GM19240 (cell line): ENCODE data around the gene ACRBP.

Source experiments
- DNase-seq: peaks from one replicate; pipeline ENCODE4 v3.0.0; 2011; ENCODE audit warnings: low spot score; ENCODE audit not compliant: insufficient read length

ACRBP gene

DNA sequence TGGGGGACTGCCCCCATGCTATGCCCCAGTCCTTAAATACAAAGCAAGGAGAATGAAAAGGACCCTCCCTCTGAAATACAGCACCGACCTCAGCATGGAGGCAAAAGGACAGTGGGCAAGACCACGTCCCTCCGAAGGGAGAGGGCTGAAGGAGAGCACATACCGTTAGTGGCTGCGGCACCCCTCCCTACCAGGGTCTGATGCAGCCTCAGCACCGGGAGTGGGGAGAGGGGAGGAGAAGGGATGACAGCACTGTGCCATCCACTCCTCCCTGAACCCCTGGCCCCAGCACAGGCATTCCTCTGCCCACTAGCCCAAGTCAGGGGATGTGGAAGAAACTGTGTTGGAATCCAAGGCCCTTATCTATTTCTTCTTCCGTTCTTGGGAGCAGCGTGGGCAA is 3.6 kb upstream of the ACRBP start:
- no peak for DNase-seq

DNA sequence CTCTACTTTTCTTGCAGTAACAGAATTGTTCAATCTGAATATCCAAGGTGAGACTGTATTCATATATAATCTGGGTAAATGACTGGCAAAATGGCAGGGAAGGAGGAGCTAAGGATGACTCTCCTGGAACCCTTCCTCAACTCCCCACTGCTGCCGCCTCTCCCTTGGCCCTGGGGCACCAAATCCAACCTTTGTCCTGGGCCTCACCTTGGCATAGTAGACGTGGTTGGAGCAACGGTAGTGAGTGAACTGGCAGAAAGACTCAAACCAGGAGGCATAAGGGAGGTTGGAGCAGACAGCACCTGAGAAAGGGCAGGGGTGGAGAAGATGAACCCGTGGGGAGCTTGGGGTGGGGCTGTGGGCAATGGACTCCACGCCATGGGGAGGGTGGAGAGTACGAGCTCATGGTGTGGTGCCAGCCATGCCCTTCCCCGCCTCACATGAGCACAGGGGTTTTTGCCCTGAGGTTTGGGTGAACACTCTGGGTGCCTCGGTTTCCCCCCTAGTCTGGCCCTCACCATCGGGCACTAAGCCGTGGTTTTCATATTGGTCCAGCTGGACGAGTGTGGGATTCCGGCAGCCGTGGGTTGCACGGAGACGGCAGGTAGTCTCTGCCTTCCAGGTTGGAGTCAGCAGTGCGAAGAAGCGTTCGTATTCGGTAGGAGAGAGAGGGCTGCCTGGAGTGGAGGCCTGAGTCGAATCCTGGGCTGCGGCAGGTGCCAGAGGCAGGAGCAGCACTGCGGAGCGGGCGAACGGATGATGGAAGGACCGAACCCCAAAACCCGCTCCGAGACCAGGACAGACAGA is 753 bp downstream of the ACRBP start:
- DNase-seq: no peak

DNA sequence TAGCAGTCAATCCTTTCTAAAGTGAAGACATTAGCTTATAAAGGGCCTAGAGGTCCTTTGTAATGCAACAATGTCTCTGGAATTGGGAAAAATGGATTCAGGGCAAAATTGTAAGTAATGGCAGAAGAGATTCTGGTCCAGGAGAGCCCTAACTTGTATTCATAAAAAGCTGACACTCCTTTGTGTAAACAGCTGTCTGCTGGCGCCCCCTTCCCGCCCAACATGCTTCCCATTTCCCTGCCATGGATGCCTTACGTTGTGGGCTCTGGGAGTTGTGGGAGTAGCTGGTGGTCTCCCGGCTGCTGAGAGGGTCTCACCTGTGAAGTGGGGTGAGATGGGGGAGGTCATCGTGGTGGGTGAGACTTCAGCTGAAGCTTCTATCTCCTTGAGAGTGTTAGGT is 2.3 kb downstream of the ACRBP start:
- no peak for DNase-seq

DNA sequence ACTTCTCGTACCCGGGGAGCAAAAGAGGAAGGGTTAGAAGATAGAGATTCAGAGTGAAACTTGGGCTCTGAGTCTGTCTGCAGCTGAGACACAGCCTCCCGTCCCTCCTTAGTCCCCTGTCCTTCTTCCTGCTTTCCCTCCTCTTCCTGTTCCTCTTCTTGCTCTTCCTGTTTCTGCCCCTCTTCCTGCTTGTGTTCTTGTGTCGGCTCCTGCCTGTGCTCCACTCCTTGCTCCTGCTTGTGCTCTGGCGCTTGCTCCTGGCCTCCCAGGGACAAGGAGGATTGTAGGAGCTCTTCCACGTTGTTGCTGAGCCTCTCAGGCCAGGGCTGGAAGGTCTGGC is 3.0 kb downstream of the ACRBP start:
- no peak for DNase-seq

DNA sequence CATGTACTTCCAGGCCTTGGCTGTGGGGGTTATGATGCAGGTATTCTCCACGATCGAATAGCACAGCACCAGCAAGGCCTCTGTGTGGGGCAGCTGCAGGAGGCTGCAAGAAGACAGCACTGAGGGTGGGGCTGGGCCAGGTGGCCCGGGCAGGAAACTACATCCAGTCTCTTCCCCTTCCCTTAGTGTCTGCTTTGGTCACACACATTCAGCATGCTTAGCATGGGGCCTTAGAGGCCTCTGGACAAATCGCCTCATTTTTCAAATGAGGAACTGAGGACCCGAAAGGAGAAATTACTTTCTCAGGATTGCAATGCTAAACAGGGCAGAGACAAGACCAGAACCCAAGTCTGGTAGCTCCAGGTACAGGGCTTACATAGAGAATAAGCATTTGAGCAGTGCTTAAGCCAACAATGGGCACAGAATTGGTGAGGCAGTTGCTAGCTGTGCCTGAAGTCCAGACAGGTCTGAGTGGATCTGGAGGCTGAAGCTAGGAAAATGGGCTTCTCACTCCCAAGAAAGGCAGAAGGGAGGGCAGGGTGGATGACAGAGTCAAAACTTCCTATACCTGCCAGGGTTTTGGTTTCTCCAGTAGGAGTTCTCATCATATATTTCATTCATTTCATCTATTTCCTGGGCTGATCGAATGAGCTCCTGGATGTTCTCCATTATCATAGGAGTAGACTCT is 3.5 kb downstream of the ACRBP start:
- no peak for DNase-seq

DNA sequence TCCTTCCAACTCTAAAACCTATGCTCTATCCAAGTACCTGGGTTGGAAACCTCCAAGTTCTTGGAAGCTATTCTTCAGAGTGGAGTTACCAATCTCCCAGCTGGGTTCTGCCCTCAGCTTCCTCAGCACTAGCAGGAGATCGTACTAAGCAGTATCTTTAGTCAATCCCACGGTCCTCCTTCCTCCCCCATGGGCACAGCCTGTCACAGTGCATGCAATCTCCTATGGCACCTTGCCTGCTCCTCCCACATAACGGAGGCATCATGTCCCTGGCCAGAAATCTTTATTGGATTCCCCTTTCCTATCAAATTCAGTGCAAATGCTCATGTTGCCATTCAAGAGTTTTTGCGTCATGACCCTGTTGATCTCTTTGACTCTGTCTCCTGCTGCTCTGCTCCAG is 6.1 kb downstream of the ACRBP start:
- DNase-seq: no peak

DNA sequence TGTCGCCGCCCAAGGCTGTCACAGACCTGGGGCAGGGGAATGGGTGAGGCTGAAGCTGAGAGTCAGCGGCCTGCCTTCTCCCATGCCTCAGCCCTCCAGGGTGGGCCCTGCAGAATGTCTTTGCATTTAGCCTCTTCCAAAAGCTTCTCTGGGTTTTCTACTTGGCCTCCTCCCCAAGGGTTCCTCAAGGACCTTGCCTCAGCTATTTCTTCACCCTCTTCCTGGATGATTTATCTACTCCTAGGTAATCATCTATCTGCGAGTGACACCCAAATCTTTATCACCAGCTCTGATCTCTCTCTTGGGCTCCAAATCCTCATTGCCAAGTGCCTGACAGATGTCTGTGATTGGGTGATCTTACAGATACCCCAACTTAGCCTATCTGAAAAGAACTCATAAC is 6.7 kb downstream of the ACRBP start:
- DNase-seq: no peak

DNA sequence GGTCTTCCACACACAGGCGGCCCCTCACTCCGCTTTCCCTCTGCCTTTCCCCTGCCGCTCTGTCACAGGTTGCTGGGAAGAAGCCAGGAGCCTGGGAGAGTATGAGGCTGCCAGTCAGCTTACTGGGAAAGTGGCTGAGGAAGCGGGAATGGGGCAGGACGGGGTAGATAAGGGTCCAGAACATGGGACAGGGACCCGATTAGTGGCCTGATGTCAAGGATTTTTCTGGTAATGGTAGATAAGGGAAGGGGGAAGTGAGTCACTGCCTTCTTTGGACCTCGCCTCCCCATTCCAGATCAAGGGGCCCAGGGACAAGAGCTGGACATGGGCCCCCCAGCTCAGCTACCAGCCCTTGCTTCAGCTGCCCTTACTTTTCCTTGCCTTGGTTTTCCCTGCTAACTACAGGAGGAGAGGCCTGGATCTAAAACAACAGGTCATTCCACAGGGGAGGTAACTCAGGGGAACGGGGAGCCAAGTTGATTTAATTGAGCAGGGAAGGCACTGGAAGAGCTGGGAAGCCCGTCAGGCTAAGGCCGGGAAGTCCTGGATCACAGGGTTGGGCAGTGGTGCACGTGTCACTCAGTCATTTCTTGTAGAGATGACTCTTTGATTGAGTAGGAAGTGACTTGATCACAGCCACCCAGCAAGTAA is 8.0 kb downstream of the ACRBP start:
- no peak for DNase-seq

DNA sequence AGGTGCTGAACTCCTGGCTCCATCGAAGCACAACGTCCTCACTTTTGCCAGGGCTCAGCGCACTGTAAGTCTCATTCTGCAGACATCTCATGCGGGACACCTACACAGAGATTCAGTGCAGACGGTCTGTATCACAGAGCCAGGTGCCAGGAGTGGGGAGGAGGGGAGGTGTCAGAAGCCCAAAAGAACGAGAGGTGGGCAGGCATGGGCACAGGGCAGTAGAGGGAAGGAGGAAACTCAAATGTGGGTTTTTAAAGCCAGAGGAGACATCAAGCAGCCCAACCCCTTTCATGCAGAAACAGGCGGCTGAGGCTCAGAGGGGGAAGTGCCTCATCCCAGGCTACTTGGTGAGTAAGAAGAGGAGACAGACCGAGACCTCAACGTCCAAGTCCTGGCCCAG is 8.9 kb downstream of the ACRBP start:
- no peak for DNase-seq

DNA sequence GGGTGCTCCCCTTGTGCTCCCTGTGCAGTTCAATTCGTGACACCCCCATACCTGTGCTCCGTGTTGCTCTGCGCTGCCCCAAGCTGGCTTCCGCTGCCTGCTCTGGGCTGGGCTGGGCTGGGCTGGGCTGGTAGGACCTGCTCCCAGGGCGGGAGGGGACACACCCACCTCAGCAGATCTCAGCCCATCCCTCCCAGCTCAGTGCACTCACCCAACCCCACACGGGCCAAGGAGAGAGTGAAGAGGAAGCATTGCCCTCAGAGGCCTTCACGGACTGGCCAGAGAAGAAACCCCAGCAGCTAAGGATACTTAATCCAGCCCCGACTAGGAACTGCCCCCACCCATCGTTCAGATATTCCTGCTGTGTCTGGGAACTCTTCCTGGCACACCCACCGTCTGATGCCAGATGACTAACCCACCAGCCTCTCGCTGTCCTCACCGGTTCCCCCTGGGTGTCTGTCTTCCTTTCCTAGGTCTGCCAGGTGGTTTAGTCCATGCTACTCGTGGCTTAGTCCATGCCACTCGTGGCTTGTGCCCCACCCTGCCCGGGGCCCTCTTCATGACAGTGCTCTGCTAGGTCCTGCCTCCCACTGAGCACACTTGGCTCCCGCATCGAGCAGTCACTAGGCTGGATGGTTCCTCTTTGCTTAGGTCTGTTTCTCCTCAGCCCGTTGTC is 11.2 kb downstream of the ACRBP start, which contains the start of gene LPAR5:
LPAR5 (minus strand) TSS at position 104 of the 676 bp plus-strand sequence. CDS start 14,711 bp downstream, outside the sequence.
- DNase-seq: no peak

DNA sequence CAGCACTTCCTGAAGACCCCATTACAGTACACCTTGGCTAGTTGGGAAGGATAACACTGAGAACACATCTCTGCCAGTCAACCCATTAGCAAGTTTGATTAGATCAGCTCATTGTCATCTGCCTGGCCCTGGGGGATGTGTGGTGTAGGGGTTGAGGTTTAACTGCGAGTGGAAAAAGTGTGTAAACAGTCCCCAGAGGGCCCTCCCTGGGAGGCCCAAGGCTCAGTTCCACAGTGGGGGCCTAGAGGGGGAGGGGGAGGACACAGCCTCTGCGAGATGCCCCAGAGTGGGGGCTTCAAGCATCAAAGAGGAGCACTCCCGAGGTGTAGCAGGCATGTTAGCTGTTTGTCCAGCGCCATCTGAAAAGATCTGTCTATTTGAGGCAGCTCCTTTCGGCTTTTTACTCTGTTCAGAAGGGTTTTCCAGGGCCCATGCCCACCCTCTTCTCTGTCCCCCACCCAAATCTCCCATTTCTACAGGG is 11.8 kb downstream of the ACRBP start:
- no peak for DNase-seq

DNA sequence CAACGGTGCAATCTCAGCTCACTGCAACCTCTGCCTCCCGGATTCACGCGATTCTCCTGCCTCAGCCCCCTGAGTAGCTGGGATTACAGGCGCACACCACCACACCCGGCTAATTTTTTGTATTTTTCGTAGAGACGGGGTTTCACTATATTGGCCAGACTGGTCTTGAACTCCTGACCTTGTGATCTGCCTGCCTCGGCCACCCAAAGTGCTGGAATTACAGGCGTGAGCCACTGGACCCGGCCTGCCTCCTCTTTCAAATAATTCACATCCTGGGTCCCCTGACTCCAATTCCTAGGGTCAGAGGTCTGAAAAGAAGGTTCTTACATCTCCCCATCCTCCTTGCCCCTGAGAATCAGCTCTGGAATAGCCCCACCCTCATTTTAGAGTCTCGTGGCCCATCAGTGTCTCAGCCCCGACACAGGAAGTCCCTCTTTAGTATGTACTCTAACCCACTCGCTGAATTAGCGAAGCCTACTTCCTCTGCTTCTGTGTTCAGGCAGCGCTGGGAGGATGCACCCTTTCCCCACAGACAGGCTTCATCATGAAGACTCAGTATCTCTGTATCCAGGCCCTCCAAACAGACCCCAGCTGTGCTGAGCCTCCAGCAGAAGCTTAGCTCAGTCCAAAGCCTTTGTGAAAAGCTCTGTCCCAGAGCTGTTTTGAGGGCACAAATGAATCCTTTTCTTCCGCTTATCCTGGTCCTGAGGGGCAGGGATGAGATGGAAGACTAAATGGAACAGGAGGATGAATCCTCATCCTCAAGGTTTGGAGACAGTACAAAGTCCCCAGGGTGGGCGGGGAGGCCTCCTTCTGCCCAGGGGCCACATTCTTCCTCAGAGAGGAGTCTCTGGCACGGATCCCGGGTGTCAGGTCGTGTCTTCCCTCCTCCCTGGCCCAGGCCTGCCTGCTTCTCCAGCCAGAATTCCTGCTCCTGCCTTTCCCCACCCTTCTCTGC is 14.9 kb downstream of the ACRBP start:
- DNase-seq: peak; percentile 58

DNA sequence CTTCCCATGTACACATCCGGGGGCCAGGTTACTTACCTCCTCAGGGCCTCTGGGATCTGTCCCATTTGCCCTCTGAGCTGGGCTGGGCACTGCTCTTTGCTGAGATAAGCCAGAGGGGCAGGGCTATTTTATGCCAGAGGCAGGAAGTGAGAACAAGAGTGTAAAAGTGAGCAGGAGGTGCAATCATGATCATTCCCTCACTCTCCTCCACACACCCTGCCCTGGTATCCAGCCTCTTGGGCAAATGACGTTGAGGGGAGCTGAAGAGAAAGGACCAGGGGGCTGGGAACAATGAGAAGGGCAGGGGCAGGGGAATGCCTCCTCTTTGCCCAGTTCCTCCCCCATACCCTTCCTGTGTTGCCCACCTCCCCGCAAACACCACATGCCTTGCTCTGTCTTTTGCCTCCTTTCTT is 15.7 kb downstream of the ACRBP start:
- no peak for DNase-seq

DNA sequence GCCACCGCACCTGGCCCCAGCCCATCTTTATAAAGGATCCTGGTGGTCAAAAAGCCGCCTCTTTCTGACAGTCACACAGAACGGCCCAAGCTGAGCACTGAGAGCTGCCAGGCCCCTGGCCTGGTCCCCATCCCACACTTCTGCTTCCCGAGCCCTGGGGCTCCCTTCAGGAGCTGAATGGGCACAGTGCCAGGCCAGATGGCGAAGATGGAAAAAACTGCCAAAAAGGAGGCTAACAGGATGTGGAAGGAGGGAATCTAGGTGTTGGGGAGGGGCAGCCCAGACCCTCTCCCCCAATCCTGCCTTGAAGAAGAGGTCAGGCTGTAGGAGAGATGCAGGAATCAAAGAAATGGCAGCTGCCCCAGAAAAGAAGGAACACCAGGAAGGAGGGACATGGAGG is 16.5 kb downstream of the ACRBP start:
- DNase-seq: no peak

DNA sequence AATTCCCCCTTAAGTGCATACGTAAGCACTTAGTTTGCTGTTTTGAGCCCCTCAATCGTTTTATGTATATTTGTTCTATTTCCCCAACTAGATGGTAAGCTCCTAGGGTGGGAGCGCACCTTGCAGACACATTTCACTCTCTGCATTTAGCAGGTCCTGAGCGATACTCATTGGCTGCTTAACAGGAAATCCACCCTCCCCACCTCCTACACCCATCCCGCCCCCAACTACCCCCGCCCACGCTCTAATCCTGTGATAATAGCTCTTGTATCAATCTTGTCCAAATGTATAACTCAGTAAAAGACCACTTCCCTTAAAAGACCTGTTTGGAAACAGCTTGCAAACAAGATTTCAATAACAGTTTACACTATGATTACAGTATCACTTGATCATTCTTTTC is 19.6 kb downstream of the ACRBP start:
- DNase-seq: no peak

DNA sequence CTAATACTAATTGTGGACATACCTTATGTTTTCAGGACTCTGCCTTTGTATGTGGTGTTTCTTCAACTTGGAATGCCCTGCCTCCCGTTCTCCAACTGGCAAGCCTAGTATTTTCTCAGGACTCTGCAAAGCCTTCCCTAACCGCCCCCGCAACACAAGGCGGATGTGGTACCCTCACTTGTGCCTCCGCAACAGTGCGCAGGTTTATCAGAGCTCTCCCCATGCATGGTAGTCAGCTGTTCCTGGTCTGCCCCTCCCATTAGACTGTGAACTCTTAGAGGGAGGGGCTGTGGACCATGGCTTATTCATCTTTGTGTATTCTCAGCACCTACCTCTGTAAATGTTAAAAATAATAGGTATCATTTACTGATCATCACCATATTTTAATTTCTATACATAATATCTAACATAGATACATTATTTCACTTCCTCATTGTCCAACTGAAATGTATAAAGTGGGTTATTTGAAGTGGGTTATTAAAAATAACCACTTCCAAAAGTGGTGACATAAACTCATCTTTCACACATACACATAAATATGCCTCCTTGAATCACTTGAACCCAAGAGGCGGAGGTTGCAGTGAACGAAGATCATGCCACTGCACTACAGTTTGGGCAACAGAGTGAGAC is 20.5 kb downstream of the ACRBP start:
- no peak for DNase-seq

DNA sequence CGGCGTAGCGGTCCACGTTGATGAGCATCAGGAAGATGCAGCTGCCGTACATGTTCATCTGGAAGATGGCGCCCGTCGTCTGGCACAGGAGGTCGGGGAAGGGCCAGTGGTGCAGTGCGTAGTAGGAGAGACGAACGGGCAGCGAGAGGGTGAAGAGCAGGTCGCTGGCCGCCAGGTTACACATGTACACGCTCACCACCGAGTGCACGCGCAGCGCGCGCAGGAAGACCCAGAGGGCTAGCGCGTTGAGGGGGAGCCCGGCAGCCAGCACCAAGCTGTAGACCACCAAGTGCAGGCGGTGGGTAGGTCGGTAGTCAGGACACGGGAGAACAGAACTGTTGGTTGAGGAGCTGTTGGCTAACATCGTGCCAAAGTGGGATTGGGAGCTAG is 26.4 kb downstream of the ACRBP start:
- DNase-seq: no peak

DNA sequence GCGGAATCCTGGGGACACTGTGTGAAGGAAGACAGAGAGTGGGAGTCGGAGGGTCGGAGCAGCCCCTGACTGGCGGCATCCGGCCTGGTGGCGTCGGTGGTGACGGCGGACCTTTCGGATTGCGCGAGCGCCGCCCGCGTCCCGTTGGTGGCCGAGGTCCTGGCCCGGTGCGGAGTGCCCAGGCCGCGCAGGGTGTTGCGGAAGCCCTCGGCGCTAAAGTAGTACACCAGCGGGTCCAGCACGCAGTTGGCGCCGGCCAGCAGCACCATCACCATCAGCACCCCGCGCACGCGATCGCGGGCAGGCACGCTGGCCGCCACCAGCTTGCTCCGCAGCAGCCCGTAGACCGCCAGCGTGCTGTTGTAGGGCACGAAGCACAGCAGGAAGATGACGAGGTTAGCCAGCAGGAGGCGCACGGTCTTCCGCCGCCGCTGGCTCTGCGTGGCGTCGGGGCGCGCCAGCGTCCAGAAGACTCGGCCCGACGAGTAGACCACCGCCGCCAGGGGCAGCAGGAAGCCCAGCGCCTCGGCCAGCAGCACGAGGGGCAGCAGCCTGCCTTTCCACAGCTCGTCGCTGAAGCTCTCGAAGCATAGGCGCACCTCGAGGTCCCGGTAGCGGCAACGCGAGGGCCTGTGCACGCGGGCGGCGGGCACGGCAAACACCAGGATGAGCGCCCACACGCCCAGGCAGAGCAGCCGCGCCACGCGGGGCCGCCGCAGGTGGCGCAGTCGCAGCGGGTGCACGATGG is 26.9 kb downstream of the ACRBP start:
- DNase-seq: no peak

DNA sequence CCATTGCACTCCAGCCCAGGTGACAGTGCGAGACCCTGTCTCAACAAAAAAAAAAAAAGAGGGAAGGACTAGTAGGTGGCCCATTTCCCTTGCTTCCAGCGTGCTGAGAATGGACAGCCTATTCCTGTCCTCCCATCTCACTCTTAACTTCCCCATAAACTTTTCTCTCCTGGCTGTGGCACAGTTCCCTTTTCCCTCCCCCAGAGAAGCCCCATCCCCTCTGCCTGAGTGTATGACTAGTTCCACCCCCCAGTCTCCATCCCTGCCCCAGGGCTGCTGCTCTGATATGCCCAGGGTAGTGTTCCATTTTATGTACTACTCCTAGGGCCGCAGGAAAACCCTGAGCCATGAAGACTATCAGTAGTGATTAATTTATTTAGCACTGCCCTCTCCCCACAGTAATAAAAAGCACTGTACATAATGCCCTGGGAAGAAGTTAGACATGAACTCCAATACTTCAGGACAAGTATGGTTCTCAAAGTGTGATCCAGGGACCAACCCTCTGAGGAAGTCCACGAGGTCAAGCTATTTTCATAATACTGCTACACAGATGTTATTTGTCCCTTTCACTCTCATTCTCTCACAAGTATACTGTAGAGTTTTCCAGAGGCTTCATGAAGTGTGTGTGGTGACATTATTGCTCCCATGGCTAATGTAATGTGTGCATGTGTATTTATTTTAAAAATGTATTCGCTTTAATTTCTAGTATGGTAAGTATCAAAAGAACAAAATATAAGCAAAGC is 28.6 kb downstream of the ACRBP start:
- no peak for DNase-seq
